GM21737 (cell line): ENCODE measurements around the gene FCN1.

Experiments
- ATAC-seq: cut with Tn5 transposase; IDR thresholded peaks from one replicate; pipeline ENCODE4 v1.9.1; 2021; ENCODE audit warnings: mild to moderate bottlenecking, moderate library complexity; ENCODE audit not compliant: unreplicated experiment

The FCN1 gene

DNA sequence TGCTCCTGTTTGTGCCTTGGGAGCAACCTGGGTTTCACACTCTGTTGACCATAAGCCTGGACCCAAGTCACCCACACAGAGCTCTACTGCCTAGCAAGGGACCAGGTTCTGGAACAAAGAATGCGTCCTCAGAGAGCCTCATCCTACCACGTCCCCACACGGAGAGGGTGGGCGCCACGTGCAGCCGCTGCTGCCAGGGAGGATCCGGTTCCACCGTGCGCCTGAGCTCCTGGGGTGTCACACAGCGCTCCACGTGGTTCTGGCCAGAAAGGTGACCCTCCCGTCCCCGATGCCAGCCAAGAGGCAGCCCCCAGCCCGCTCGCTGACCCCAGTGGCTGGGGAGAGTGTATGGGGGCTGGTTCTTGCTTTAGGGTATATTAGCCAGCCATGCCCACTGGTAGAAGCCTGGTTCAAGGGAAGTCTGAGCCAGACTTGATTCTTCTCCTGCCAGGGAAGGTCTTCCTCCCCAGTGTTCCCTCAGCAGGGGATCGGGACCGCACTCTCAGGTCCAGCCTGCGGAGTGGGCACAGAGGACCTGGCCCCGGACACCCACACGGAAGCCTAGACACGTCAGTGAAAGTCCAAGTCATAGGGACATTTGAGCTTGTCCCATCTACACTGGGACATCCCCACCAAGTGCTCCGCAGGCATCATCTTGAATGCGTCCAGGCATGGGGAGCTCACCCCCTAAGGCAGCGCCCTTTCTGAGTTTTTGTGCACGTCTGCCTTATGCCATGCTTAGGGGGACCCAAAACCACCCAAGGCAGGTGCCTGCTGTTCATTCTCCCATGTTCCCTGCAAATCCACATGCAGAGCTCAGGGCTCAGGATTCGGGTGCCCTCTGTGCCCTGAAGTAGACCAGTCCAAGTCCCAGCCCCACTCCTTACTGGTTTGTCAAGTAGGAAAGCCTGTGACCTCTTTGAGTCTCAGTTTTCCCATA lies 2.4 kb downstream of the FCN1 start:
- no peak for ATAC-seq

- no peak for ATAC-seq
Measured at GRCh38 chr9:134914501-134914834, 3.2 kb downstream of the FCN1 start.

DNA sequence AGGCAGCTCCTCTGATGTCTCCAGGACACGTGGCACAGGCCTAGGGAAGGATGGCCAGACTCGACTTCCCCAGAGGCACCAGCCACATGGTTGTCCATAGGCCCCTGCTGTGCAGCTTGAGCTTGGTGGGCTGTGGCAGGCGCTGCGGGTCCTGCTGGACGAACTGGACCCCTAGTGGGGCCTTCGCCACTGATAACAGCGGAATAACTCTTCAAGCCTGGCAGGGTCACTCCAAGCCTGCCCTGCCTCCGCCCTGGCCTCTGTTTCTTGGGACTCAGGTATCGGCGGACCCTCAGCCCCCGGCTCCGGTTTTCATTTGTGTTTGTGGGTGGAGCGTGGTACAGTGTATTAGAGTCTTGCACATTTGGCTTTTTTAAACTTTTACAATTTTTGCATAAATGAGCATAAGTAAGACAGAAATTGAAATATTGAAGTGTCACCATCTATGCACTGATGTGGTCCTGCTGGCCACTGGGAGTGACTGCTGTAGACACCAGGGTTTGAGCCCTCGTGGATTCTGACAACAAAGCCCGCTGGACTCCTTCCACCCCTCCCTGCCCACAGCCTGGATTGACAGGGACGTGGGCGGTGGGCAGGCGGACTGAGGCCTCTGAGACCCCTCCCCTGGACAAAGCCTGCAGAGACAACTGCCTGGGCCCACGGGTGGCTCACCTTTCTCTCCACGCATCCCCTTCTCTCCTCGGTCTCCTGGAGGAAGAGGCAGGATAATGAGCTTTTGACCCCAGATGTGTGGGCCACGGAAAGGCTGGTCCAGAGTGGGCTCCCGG lies 3.8 kb downstream of the FCN1 start:
- ATAC-seq = no peak

GRCh38 chr9:134913041-134913712 lies 4.5 kb downstream of the FCN1 start:
- ATAC-seq = no peak

GRCh38 chr9:134912126-134912840 lies 5.4 kb downstream of the FCN1 start:
- ATAC-seq = no peak

DNA sequence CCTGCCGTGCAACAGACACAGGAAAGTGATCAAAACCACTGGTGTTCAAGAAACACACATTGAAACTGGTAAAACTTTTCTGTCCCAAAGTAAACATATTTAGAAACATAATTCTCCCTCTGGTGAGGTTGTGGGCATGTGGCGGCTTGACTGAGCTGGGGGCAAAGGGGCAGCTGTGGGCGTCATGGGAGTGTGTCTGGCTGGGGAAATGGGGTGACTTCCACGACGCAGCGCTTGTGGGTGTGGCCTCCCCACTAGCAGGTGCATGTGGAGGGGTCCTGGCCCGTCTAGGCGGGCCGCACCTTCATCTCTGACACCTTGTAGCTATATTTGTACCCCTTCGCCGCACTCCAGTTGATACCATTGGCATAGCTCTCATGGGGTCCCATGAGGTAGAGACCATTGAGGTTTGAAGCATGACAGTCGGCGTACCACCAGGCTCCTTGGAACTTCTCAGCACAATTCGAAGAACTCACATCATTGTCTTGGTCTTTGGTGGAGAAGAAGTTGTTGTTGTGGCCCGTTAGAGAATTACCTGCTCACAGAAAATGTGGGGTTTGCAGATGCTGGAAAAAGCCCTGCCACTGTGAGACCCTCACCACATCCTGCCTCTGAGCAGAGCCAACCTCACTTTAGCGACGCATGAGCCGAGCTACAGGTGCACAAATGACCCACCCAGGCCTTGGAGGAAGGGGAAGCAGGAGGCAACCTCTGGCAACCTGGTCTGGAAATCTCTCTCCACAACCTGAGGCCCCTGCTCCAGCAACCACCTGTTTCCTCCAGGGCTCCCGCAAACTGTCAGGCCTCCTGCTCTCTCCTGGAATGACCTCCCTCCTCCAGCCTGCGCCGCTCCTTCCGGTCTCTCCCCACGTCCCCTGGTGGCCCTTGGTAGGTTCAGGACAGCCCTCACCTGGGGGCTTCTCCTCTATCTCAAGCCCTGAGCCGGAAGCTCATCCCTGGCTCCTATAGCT lies 7.9 kb downstream of the FCN1 start:
- no peak for ATAC-seq

- no peak for ATAC-seq
Measured at GRCh38 chr9:134908524-134909309, 9.0 kb downstream of the FCN1 start.

DNA sequence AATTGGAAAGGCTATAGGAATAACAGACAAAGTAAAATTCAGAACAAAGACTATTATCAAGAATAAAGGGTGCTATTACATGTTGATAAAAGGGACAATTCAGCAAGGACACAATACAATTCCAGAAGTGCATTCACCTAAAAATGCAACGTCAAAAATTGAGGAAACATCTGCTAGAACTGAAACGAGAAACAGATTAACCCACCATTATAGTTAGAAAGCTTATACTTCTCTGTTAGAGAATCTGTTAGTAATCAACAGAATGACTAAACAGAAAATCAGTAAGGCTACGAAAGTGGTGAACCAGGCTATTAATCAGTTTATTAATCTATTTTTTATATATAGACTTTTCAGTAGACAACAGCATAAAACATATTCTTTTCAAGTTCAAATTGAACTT lies 14.8 kb downstream of the FCN1 start:
- ATAC-seq = no peak

GRCh38 chr9:134899818-134900217 lies 17.9 kb downstream of the FCN1 start:
- ATAC-seq = no peak

GRCh38 chr9:134899168-134899567 lies 18.5 kb downstream of the FCN1 start:
- no peak for ATAC-seq

DNA sequence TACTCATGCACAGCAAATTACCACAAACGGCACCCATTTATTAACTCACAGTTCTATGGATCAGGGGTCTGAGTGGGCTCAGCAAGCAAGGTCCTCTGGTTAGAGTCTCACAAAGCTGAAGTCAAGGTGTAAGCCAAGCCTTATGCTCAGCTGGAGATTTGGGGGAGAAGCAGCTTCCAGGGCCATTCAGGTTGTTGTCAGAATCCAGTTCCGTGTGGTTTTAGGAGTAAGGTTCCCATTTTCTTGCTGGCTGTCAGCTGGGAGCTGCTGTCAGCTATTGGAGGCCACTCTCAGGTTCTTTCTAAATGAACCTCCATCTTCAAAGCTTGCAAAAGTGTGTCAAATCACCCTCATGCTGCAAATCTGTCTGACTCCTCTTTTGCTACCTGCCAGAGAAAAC lies 19.4 kb downstream of the FCN1 start:
- no peak for ATAC-seq

GRCh38 chr9:134897584-134898170 lies 20.0 kb downstream of the FCN1 start:
- ATAC-seq = no peak

GRCh38 chr9:134896834-134897583 lies 20.7 kb downstream of the FCN1 start:
- no peak for ATAC-seq

GRCh38 chr9:134895908-134896833 lies 21.5 kb downstream of the FCN1 start:
- ATAC-seq = no peak

DNA sequence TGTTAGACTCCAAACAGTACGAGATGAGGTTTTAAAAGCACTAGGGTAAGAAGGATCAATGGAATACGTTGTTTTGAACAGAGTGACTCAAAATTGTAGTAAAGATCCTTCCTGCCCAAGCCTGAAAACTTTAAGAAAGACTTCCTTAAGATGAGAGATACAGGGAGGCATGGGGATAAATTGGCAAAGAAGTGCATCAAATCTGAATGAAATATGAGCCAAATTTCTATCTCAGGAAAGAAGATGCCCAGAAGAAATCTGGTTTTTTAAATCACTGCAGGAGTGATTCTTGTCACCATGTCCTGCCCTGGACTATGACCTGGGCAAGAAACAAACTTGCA lies 22.2 kb downstream of the FCN1 start:
- ATAC-seq = no peak

- ATAC-seq = no peak
Measured at GRCh38 chr9:134895097-134895496, 22.6 kb downstream of the FCN1 start.
